ENCODE results near the gene ZNRF3. TPM values are rescaled to one million over a fixed set of nuclear protein-coding genes. Genes with fewer than 3 reads are reported as not detected.
"Not testable (repeated sequence)": the region's sequence is repeated elsewhere in the genome, so short reads cannot be mapped to it uniquely, and the experiment has no call there.

Gene ZNRF3
- total and polyA plus RNA-seq, 12 donors: 1.8 to 7.7 (median 6.2) TPM

DNA sequence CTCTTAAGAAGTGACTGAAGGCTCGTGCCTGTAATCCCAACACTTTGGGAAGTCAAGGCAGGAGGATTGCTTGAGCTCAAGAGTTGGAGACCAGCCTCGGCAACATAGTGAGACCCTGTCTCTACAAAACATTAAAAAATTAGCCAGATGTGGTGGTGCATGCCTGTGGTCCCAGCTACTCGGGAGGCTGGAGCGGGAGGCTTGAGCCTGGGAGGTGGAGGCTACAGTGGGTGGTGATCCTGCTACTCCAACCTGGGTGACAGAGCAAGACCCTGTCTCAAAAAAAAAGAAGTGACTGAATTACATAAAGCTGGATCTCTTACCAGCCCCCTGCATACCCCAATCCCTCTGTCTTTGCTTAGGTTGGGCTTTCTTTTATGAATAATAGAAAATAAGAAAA lies 120.2 kb downstream of the ZNRF3 start:
- DNase-seq (no peak), ATAC-seq (peak in 1 of 8 donors; percentile 19)
- peaks cover 0 to 8% (median 0%) of the 10 kb centered on the region in 7 donors for H3K27me3 ChIP-seq
- no peaks in the 10 kb centered on the region for H3K9me3 ChIP-seq
- TF ChIP-seq, protein P1, sequence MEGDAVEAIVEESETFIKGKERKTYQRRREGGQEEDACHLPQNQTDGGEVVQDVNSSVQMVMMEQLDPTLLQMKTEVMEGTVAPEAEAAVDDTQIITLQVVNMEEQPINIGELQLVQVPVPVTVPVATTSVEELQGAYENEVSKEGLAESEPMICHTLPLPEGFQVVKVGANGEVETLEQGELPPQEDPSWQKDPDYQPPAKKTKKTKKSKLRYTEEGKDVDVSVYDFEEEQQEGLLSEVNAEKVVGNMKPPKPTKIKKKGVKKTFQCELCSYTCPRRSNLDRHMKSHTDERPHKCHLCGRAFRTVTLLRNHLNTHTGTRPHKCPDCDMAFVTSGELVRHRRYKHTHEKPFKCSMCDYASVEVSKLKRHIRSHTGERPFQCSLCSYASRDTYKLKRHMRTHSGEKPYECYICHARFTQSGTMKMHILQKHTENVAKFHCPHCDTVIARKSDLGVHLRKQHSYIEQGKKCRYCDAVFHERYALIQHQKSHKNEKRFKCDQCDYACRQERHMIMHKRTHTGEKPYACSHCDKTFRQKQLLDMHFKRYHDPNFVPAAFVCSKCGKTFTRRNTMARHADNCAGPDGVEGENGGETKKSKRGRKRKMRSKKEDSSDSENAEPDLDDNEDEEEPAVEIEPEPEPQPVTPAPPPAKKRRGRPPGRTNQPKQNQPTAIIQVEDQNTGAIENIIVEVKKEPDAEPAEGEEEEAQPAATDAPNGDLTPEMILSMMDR (IDR thresholded peaks at IDR 0.05): no peak
- H3K4me3 ChIP-seq: no peak overlapping the region
- no peaks in the 10 kb centered on the region for H3K36me3 ChIP-seq
- no peak overlapping the region for H3K27ac ChIP-seq
- peaks cover 0 to 30% (median 18%) of the 10 kb centered on the region in 9 donors for H3K4me1 ChIP-seq
- intact Hi-C loops (cut with DNase I): no loop called here
- WGBS, 2 donors: 98 to 99% methylated on average over 4 of the region's 4 CpGs

- TF ChIP-seq, protein P1 (IDR thresholded peaks at IDR 0.05): no peak
- Histone ChIP-seq H3K27ac (peak overlapping the region in 1 of 10 donors; percentile 39), H3K27me3 (peaks cover 0 to 8% (median 0%) of the 10 kb centered on the region in 7 donors)
Observed at GRCh38 chr22:29003975-29004646, 120.7 kb downstream of the ZNRF3 start.

GRCh38 chr22:29004647-29005371 lies 121.4 kb downstream of the ZNRF3 start:
- intact Hi-C loops (cut with DNase I): no loop called here
- 26 to 30% methylated on average over 20 of the region's 20 CpGs for WGBS, 2 donors
- ATAC-seq: peak; percentile 57 to 84 (median 79)
- Histone ChIP-seq H3K9me3 (no peaks in the 10 kb centered on the region), H3K4me3 (peak overlapping the region in 6 of 10 donors; percentile 9 to 31 (median 18)), H3K27ac (peak overlapping the region in 7 of 10 donors; percentile 25 to 65 (median 49)), H3K4me1 (peaks cover 0 to 40% (median 27%) of the 10 kb centered on the region in 9 donors), H3K27me3 (peaks cover 0 to 8% (median 0%) of the 10 kb centered on the region in 7 donors), H3K36me3 (no peaks in the 10 kb centered on the region)
- DNase-seq: peak; percentile 20 to 42
- TF ChIP-seq, protein P1 (IDR thresholded peaks at IDR 0.05): no peak

More at GRCh38 chr22:29003975-29004646, 120.7 kb downstream of the ZNRF3 start:
- no peaks in the 10 kb centered on the region for H3K36me3 ChIP-seq
- intact Hi-C loops (cut with DNase I): no loop called here
- 61 to 65% methylated on average over 9 of the region's 9 CpGs for WGBS, 2 donors
- H3K4me3 ChIP-seq: peak overlapping the region in 1 of 10 donors; percentile 16
- DNase-seq: no peak
- peaks cover 0 to 35% (median 21%) of the 10 kb centered on the region in 9 donors for H3K4me1 ChIP-seq
- no peaks in the 10 kb centered on the region for H3K9me3 ChIP-seq
- no peak for ATAC-seq

DNA sequence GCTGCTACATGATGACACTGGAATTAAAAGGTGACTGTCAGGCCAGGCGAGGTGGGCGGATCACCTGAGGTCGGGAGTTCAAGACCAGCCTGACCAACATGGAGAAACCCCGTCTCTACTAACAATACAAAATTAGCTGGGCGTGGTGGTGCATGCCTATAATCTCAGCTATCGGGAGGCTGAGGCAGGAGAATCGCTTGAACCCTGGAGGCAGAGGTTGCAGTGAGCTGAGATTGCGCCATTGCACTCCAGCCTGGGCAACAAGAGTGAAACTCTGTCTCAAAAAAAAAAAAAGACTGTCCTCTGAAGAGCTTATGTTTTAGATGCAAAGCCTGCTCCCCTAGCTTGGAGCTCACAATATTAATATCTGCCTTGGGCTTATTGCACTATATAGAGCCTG lies 122.4 kb downstream of the ZNRF3 start:
- DNase-seq; intact Hi-C loops (cut with DNase I): not testable (repeated sequence)

More for the DNA sequence above, 122.4 kb downstream of the ZNRF3 start:
- peaks cover 0 to 43% (median 27%) of the 10 kb centered on the region in 9 donors for H3K4me1 ChIP-seq
- not testable (repeated sequence) for H3K27ac ChIP-seq, H3K4me3 ChIP-seq, ATAC-seq, H3K36me3 ChIP-seq, H3K27me3 ChIP-seq, H3K9me3 ChIP-seq
- 95 to 96% methylated on average over 8 of the region's 8 CpGs for WGBS, 2 donors
